OCI-LY3 (cell line): ENCODE measurements around the gene TNNT3.

Source experiments
- H2AFZ ChIP-seq: fragments of 200-600, 300-600 bp; shearing (Covaris generic); 2 replicates; pipeline ENCODE4 v1.6.0; 2014; ENCODE audit warnings: antibody characterized with exemption, low read depth, low read length
- H3K27ac ChIP-seq: fragments of 200-600, 300-600 bp; sonication (generic); 2 replicates; pipeline ENCODE4 v1.5.1; 2014; ENCODE audit warnings: mild to moderate bottlenecking, low read length, moderate library complexity, mixed read lengths
- H3K27me3 ChIP-seq: fragments of 200-600, 300-600 bp; sonication (generic); 2 replicates; pipeline ENCODE4 v1.6.1; 2014; ENCODE audit warnings: low read depth, low read length, mixed read lengths
- H3K36me3 ChIP-seq: fragments of 200-600, 300-600 bp; sonication (generic); replicated peaks from 2 replicates; pipeline ENCODE3; 2014; ENCODE audit warnings: low read depth, low read length, mixed read lengths
- H3K4me1 ChIP-seq: fragments of 300-600, 200-600 bp; sonication (generic); 2 replicates; pipeline ENCODE4 v1.6.1; 2014; ENCODE audit warnings: low read length, mixed read lengths
- H3K4me2 ChIP-seq: fragments of 200-600, 300-600 bp; sonication (generic); 2 replicates; pipeline ENCODE4 v1.6.1; 2014; ENCODE audit warnings: low read length, mixed read lengths
- H3K4me3 ChIP-seq: fragments of 300-600, 200-600 bp; sonication (generic); 2 replicates; pipeline ENCODE4 v1.5.1; 2014; ENCODE audit warnings: antibody characterized with exemption, mild to moderate bottlenecking, low read length, moderate library complexity
- H3K79me2 ChIP-seq: fragments of 300-600, 200-600 bp; shearing (Covaris generic); 2 replicates; pipeline ENCODE4 v1.6.1; 2014; ENCODE audit warnings: mild to moderate bottlenecking, low read length, mixed read lengths
- H3K9ac ChIP-seq: fragments of 300-600, 200-600 bp; shearing (Covaris generic); 2 replicates; pipeline ENCODE4 v1.6.0; 2014; ENCODE audit warnings: mild to moderate bottlenecking, low read length, moderate library complexity
- H3K9me3 ChIP-seq: fragments of 200-600, 300-600 bp; shearing (Covaris generic); 2 replicates; pipeline ENCODE4 v1.6.1; 2014; ENCODE audit warnings: low read length, mixed read lengths; ENCODE audit not compliant: insufficient read depth
- H4K20me1 ChIP-seq: fragments of 200-600, 300-600 bp; sonication (generic); 2 replicates; pipeline ENCODE4 v1.6.1; 2016; ENCODE audit warnings: low read length, mixed read lengths; ENCODE audit not compliant: insufficient read depth
- CTCF ChIP-seq: fragments of 200-600, 300-600 bp; sonication (generic); IDR thresholded peaks from 2 replicates; pipeline ENCODE4 v1.5.1; 2014; ENCODE audit warnings: antibody characterized with exemption, low read length, low read depth
- EZH2phosphoT487 ChIP-seq: fragments of 200-600 bp; shearing (Covaris generic); IDR thresholded peaks from 2 replicates; pipeline ENCODE4 v1.6.1; 2018; ENCODE audit warnings: antibody characterized with exemption, mixed run types, low read depth

Gene TNNT3

GRCh38 chr11:1934335-1935155 lies 15.0 kb downstream of the TNNT3 start:
- H3K4me1 ChIP-seq: no peaks in the 10 kb centered on the region
- 0 out of 2 replicates have a peak, but pooled peaks cover 10% of the 10 kb centered on the region for H3K27me3 ChIP-seq
- H3K9me3 ChIP-seq: no peaks in the 10 kb centered on the region
- H4K20me1 ChIP-seq: no peaks in the 10 kb centered on the region
- no peak overlapping the region for H3K4me3 ChIP-seq
- H3K9ac ChIP-seq: no peak overlapping the region
- no peaks in the 10 kb centered on the region for H3K36me3 ChIP-seq
- TF ChIP-seq CTCF (no peak), EZH2phosphoT487 (no peak)
- H3K4me2 ChIP-seq: no peak overlapping the region
- no peak overlapping the region for H2AFZ ChIP-seq
- no peaks in the 10 kb centered on the region for H3K79me2 ChIP-seq
- H3K27ac ChIP-seq: no peak overlapping the region

- Histone ChIP-seq H3K36me3 (no peaks in the 10 kb centered on the region), H2AFZ (no peak overlapping the region), H3K9ac (no peak overlapping the region), H3K9me3 (no peaks in the 10 kb centered on the region), H3K4me1 (no peaks in the 10 kb centered on the region), H3K27ac (no peak overlapping the region), H3K4me2 (no peak overlapping the region), H4K20me1 (no peaks in the 10 kb centered on the region), H3K27me3 (0 out of 2 replicates have a peak, but pooled peaks cover 9% of the 10 kb centered on the region), H3K4me3 (no peak overlapping the region), H3K79me2 (no peaks in the 10 kb centered on the region)
- TF ChIP-seq EZH2phosphoT487: no peak
Observed at GRCh38 chr11:1935156-1936071, 15.9 kb downstream of the TNNT3 start.

GRCh38 chr11:1936072-1936780 lies 16.7 kb downstream of the TNNT3 start:
- Histone ChIP-seq H3K9ac (no peak overlapping the region), H3K4me1 (no peaks in the 10 kb centered on the region), H3K27me3 (0 out of 2 replicates have a peak, but pooled peaks cover 2% of the 10 kb centered on the region), H2AFZ (no peak overlapping the region), H3K9me3 (no peaks in the 10 kb centered on the region), H3K79me2 (no peaks in the 10 kb centered on the region), H3K27ac (no peak overlapping the region), H4K20me1 (no peaks in the 10 kb centered on the region), H3K4me2 (no peak overlapping the region), H3K36me3 (no peaks in the 10 kb centered on the region), H3K4me3 (no peak overlapping the region)
- TF ChIP-seq EZH2phosphoT487: no peak
- no peak for TF ChIP-seq CTCF

GRCh38 chr11:1936781-1937615 lies 17.5 kb downstream of the TNNT3 start:
- Histone ChIP-seq H3K4me2 (no peak overlapping the region), H3K27me3 (no peaks in the 10 kb centered on the region), H3K27ac (no peak overlapping the region), H2AFZ (no peak overlapping the region), H3K79me2 (no peaks in the 10 kb centered on the region), H3K36me3 (no peaks in the 10 kb centered on the region), H3K9me3 (no peaks in the 10 kb centered on the region), H4K20me1 (no peaks in the 10 kb centered on the region), H3K4me3 (no peak overlapping the region), H3K9ac (no peak overlapping the region), H3K4me1 (no peaks in the 10 kb centered on the region)
- TF ChIP-seq CTCF (no peak), EZH2phosphoT487 (no peak)
